OCI-LY7 (cell line): ENCODE measurements around the gene ELFN1. TPM values are rescaled to one million over a fixed set of nuclear protein-coding genes. Genes with fewer than 3 reads are reported as not detected.

Source experiments
- BruUV-seq: library from RNA; stranded (reverse); fragments of 400-500 nt; replicated peaks from 2 replicates; lab custom pipeline; 2021; lab: Mats Ljungman, UMichigan
- CTCF ChIA-PET: fragments of 300-600 bp; sonication (Branson Sonifier 250); formaldehyde crosslinking; loops from one replicate; lab custom pipeline; 2022; ENCODE audit warnings: antibody characterized with exemption; ENCODE audit not compliant: unreplicated experiment; lab: Charles Lee
- POLR2A ChIA-PET: fragments of 300-600 bp; sonication (Branson Sonifier 250); formaldehyde crosslinking; loops from one replicate; lab custom pipeline; 2022; ENCODE audit warnings: antibody characterized with exemption; lab: Charles Lee
- DNase-seq: peaks from one replicate; pipeline ENCODE4 v3.0.0-alpha.2; 2015; ENCODE audit warnings: low spot score
- H2AFZ ChIP-seq: fragments of 200-600 bp; sonication (generic), shearing (Covaris generic); 2 replicates; pipeline ENCODE4 v1.6.1; 2014; ENCODE audit warnings: mild to moderate bottlenecking, antibody characterized with exemption, low read length, moderate library complexity
- H3K27ac ChIP-seq: fragments of 200-600 bp; sonication (generic); 2 replicates; pipeline ENCODE4 v1.5.1; 2014; ENCODE audit warnings: mixed run types, low read depth, mild to moderate bottlenecking, moderate library complexity, low read length, inconsistent platforms; ENCODE audit not compliant: poor library complexity, severe bottlenecking
- H3K36me3 ChIP-seq: fragments of 200-600 bp; sonication (generic); 2 replicates; pipeline ENCODE4 v1.6.1; 2014; ENCODE audit warnings: mild to moderate bottlenecking, antibody characterized with exemption, low read length, moderate library complexity, mixed read lengths; ENCODE audit not compliant: insufficient read depth
- H3K4me1 ChIP-seq: fragments of 200-600 bp; sonication (generic); 2 replicates; pipeline ENCODE4 v1.5.1; 2014; ENCODE audit warnings: mild to moderate bottlenecking, low read length; ENCODE audit not compliant: insufficient read depth, poor library complexity, severe bottlenecking
- H3K4me2 ChIP-seq: fragments of 200-600 bp; sonication (generic); 2 replicates; pipeline ENCODE4 v1.6.1; 2014; ENCODE audit warnings: mild to moderate bottlenecking, low read length
- H3K4me3 ChIP-seq: fragments of 200-600 bp; sonication (generic); 2 replicates; pipeline ENCODE4 v1.5.1; 2014; ENCODE audit warnings: mild to moderate bottlenecking, low read depth, low read length; ENCODE audit not compliant: poor library complexity, severe bottlenecking
- H3K79me2 ChIP-seq: fragments of 200-600 bp; sonication (generic); 2 replicates; pipeline ENCODE4 v1.6.1; 2016; ENCODE audit warnings: low read depth, mild to moderate bottlenecking, low read length, moderate library complexity, mixed read lengths; ENCODE audit not compliant: insufficient read depth
- H3K9me2 ChIP-seq: fragments of 200-600 bp; sonication (generic); 2 replicates; pipeline ENCODE4 v1.6.1; 2016; ENCODE audit warnings: mild to moderate bottlenecking, low read length, mixed read lengths; ENCODE audit not compliant: insufficient read depth
- H3K9me3 ChIP-seq: fragments of 200-600 bp; sonication (generic); 2 replicates; pipeline ENCODE4 v1.6.1; 2014; ENCODE audit warnings: mild to moderate bottlenecking, mixed run types, low read length, mixed read lengths
- H4K20me1 ChIP-seq: fragments of 200-600 bp; sonication (generic); 2 replicates; pipeline ENCODE4 v1.6.1; 2014; ENCODE audit warnings: mild to moderate bottlenecking, antibody characterized with exemption, low read length, moderate library complexity, mixed read lengths; ENCODE audit not compliant: insufficient read depth
- EZH2phosphoT487 ChIP-seq: fragments of 200-600 bp; sonication (generic); IDR thresholded peaks from 2 replicates; pipeline ENCODE4 v1.6.1; 2018; ENCODE audit warnings: low read depth, borderline replicate concordance, mild to moderate bottlenecking, mixed run types, antibody characterized with exemption, low read length, moderate library complexity, mixed read lengths
- intact Hi-C: fragments of 100-400 bp; cut with micrococcal nuclease; formaldehyde crosslinking; loops from one replicate; pipeline ENCODE4 v1.10.0; 2022; ENCODE audit not compliant: unreplicated experiment
- total RNA-seq, 2 experiments: library from RNA; depleted of rRNA in 1 of 2; stranded (reverse); fragments of >200 nt in 1 of 2; shearing (Covaris generic) in 1 of 2; gene quantifications; 2 replicates each; pipeline ENCODE4 v1.2.3, GENCODE V29; 2014 to 2022
- TF ChIP-seq, protein P1 (sequence below): fragments of 200-600 bp; sonication (generic); conservative IDR thresholded peaks from 2 replicates; pipeline ENCODE4 v1.5.1; 2014; ENCODE audit warnings: mild to moderate bottlenecking, antibody characterized with exemption, low read length, moderate library complexity, mixed read lengths

The ELFN1 gene
- total RNA-seq, 2 experiments from 2014 or later = not detected

DNA sequence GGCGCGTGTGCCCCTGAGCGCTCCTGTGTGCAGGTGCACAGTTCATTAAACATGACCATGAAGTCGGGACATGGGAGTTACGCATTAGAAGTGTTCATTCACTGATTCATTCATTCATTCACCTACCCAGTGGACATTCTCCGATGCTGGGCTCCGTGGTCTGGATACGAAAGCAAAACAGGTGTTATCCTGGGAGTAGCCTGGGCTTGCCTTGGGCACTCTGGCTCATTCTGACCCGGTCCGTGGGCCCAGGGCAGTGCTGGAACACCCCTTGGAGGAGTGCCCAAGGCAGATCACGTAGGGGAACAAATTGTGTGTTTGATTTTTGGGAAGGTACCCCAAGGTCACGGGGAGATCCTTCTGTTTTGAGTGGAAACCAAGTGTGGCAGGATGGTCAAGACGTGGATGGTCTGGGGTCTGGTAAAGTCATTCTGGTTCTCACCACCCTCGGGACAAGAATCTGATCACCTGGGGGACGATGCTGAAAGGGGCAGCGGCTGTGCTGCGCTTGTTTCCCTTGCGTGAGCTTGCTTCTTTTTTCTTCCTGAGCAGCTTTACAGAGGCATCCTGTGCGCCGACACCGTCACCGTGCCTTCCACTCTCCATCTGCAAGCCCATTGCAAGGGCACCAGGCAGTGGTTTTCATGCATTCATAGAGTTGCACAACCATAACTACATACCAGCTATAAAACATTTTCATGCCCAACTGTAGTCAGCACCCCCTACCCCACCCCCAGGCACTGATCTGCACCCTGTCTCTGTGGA, 10.1 kb downstream of the ELFN1 start:
- no peak for DNase-seq
- BruUV-seq = no TSS peak

DNA sequence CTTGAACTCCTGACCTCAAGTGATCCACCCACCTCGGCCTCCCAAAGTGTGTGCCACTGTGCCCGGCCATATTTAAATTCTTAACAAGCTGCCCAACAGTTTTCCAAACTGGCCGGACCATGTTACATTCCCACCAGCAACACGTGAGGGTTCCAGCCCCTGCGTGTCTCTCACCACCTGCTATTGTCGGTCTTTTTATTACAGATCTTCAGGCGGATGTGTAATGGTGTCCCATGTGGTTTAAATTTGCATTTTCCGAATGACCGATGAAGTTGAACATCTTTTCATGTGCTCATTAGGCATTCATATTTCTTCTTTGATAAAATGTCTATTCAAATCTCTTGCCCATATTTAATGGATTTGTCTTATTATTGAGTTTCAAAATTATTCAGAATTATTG, 11.5 kb downstream of the ELFN1 start:
- Histone ChIP-seq H3K27ac (no peak overlapping the region), H2AFZ (no peak overlapping the region), H3K4me2 (no peak overlapping the region), H3K36me3 (no peaks in the 10 kb centered on the region), H3K9me2 (no peaks in the 10 kb centered on the region), H3K4me1 (peaks cover 24% of the 10 kb centered on the region), H3K79me2 (no peaks in the 10 kb centered on the region), H3K9me3 (peaks cover 37% of the 10 kb centered on the region; the same call in 1 of the 2 replicates), H4K20me1 (no peaks in the 10 kb centered on the region), H3K4me3 (no peak overlapping the region)
- DNase-seq = peak; percentile 62
- TF ChIP-seq, protein P1, sequence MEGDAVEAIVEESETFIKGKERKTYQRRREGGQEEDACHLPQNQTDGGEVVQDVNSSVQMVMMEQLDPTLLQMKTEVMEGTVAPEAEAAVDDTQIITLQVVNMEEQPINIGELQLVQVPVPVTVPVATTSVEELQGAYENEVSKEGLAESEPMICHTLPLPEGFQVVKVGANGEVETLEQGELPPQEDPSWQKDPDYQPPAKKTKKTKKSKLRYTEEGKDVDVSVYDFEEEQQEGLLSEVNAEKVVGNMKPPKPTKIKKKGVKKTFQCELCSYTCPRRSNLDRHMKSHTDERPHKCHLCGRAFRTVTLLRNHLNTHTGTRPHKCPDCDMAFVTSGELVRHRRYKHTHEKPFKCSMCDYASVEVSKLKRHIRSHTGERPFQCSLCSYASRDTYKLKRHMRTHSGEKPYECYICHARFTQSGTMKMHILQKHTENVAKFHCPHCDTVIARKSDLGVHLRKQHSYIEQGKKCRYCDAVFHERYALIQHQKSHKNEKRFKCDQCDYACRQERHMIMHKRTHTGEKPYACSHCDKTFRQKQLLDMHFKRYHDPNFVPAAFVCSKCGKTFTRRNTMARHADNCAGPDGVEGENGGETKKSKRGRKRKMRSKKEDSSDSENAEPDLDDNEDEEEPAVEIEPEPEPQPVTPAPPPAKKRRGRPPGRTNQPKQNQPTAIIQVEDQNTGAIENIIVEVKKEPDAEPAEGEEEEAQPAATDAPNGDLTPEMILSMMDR = no peak
- TF ChIP-seq EZH2phosphoT487 = no peak
- intact Hi-C loops = no loop called here
- ChIA-PET CTCF (no interaction called here), POLR2A (no interaction called here)
- no TSS peak for BruUV-seq

More for the DNA sequence above, 10.1 kb downstream of the ELFN1 start:
- no peak overlapping the region for H3K27ac ChIP-seq
- no peak overlapping the region for H3K4me2 ChIP-seq
- H3K9me3 ChIP-seq = peaks cover 34% of the 10 kb centered on the region; the same call in 1 of the 2 replicates
- H3K4me3 ChIP-seq = no peak overlapping the region
- H3K9me2 ChIP-seq = no peaks in the 10 kb centered on the region
- no peak overlapping the region for H2AFZ ChIP-seq
- ChIA-PET CTCF (no interaction called here), POLR2A (interaction anchor here (0.6 kb wide), 1 partner anchor 42 kb away, joined by 3 read pairs; no protein-coding TSS in a partner anchor)
- H4K20me1 ChIP-seq = no peaks in the 10 kb centered on the region
- no peaks in the 10 kb centered on the region for H3K36me3 ChIP-seq
- peaks cover 24% of the 10 kb centered on the region for H3K4me1 ChIP-seq
- no peaks in the 10 kb centered on the region for H3K79me2 ChIP-seq
- TF ChIP-seq, protein P1 = no peak
- no peak for TF ChIP-seq EZH2phosphoT487
- intact Hi-C loops = no loop called here

DNA sequence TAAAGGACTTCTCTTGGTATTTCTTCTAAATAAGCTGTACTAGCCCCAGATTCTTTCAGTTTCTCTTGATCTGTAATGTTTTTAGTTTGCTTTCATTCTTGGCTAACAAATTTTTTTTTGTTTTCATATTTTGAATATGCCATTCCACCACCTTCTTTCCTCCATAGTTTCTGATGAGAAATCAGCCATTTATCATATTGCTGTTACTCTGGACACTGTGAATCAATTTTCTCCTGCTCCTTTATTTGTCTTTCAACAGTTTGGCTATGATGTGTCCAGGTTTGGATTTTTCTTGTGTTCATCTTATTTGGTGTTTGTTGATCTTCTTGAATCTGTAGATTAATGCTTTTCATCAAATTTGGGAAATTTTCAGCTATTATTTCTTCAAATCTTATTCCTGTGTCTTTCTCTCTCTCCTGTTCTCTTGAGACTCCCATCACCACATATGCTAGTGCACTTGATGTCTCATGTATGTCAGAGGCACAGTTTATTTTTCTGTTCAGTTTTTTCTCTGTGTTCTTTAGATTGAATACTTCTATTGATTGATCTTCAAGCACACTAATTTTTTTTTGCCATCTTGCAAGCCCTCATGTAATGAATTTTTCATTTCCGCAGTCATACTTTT, 15.0 kb downstream of the ELFN1 start:
- Histone ChIP-seq H3K9me3 (peaks cover 37% of the 10 kb centered on the region; the same call in 1 of the 2 replicates), H3K27ac (no peak overlapping the region), H2AFZ (no peak overlapping the region), H3K4me3 (no peak overlapping the region), H3K79me2 (no peaks in the 10 kb centered on the region), H3K9me2 (no peaks in the 10 kb centered on the region), H3K4me2 (no peak overlapping the region), H3K4me1 (peaks cover 13% of the 10 kb centered on the region), H4K20me1 (no peaks in the 10 kb centered on the region), H3K36me3 (no peaks in the 10 kb centered on the region)
- intact Hi-C loops = no loop called here
- ChIA-PET CTCF (no interaction called here), POLR2A (interaction anchor here (0.7 kb wide), 1 partner anchor 67 kb away, joined by 3 read pairs; no protein-coding TSS in a partner anchor)
- DNase-seq = no peak
- no TSS peak for BruUV-seq
- TF ChIP-seq EZH2phosphoT487 = no peak
- TF ChIP-seq, protein P1 = no peak
